Thyroid gland (tissue), 4 donors: ENCODE results near the gene EFHD2.
A peak's percentile ranks its signal among the peaks of the same experiment; 100 is the strongest.

Experiments
- CTCF ChIP-seq, 6 experiments: fragments of 200-600 bp in 3 of 6; fragments of 450-650 bp in 3 of 6; sonication (generic) in 3 of 6; IDR thresholded peaks; one replicate each; pipeline ENCODE4 v1.5.1; 2016 to 2019; ENCODE audit warnings: antibody characterized with exemption in 6 of 6, mild to moderate bottlenecking in 2 of 6, inconsistent platforms in 1 of 6, moderate library complexity in 1 of 6
- POLR2A ChIP-seq, 2 donors: fragments of 450-650 bp; IDR thresholded peaks; one replicate each; pipeline ENCODE4 v1.6.1; 2017; ENCODE audit warnings: antibody characterized with exemption in 2 of 2, mild to moderate bottlenecking in 2 of 2, moderate library complexity in 1 of 2

GRCh38 chr1:15430787-15431570 is 21.3 kb downstream of the EFHD2 start:
- TF ChIP-seq CTCF (IDR thresholded peaks at IDR 0.05) (peak; percentile 85 to 97 (median 95)), POLR2A (IDR thresholded peaks at IDR 0.05) (no peak)
